ENCODE results near the gene WTIP.
"Not testable (repeated sequence)": the region's sequence is repeated elsewhere in the genome, so short reads cannot be mapped to it uniquely, and the experiment has no call there.

WTIP gene

DNA sequence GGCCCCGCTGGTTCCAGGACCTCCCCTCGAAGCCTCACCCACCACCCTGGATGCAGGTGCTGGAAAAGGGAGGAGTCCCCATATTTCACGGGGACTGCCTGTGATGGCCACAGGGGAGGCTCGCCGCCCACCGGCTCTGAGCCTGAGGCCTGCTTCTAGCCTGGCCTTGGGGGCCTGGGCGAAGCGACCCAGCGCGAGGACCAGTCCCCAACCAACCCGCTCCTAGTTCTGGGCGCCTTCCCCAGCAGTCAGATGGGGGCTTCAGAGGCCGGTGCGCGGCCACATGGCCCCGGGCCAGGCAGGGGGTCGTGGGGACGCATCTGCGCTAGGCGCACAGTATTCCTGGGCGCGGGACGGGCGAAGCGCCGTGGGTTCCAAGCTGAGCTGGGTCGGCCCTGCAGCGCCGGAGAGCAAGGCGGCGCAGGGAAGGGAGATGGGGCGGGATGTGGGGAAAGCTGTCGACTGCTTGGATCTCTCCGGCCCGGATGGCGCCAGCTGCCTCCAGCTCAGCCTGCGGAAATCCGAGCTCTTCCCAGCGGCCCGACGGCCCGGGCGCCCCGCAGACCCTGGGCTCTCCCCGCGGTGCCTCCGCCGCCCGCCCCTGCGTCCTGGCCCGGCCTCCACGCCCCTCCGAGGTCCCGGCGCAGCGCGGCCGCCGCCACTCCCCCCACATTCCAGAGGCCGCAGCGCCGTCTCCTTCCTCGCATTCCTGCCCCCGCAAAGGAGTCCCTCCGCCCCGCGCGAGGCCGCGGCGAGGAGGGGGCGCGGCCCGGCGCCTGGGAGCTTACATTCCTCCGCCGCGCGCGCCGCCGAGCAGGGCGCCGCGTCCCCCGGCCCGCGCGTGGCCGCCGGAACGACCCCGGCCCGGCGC is at the start of gene WTIP:
WTIP (plus strand) TSS at position 788 of the 871 bp plus-strand sequence. CDS start 217 bp downstream, outside the sequence.
- no peak for DNase-seq (ENCODE audit: low spot score)

DNA sequence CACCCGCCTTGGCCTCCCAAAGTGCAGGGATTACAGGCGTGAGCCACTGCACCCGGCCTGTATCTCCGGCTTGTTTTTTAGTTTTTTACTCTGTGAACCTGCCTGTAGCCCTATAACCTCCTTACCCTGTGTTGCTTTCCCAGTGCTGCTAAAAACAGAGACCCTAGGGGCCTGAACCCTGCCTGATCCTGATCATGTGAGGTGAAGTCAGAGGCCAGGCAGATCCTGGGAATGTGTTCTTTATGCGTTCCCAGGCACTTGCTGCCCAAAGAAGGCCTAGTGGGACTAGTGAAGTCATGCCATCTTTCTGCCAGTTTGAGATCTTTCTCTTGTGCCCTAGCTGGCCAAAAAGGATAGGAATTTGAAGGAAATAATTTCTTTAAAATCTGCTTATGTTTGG is 48.8 kb upstream of the WTIP start:
- DNase-seq (ENCODE audit: low spot score) = no peak

GRCh38 chr19:34436716-34437115 is 44.8 kb upstream of the WTIP start:
- no peak for DNase-seq (ENCODE audit: low spot score)

GRCh38 chr19:34448191-34448590 is 33.4 kb upstream of the WTIP start:
- no peak for DNase-seq (ENCODE audit: low spot score)

GRCh38 chr19:34452723-34453122 is 28.8 kb upstream of the WTIP start:
- no peak for DNase-seq (ENCODE audit: low spot score)

DNA sequence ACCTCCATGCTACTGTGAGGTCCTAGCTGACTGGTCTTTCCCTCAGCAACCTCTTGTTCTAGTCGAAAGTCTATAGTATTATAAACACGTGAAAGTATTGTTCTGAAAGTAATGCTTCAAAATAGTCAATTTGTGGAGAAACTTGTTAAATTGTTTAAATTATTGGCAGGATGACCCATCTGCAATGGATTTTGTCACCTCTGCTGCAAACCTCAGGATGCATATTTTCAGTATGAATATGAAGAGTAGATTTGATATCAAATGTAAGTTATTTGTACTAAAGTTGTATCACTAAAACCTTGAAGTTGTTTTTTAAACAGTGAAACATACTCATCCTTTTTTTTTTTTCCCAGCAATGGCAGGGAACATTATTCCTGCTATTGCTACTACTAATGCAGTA is 27.5 kb upstream of the WTIP start:
- no peak for DNase-seq (ENCODE audit: low spot score)

DNA sequence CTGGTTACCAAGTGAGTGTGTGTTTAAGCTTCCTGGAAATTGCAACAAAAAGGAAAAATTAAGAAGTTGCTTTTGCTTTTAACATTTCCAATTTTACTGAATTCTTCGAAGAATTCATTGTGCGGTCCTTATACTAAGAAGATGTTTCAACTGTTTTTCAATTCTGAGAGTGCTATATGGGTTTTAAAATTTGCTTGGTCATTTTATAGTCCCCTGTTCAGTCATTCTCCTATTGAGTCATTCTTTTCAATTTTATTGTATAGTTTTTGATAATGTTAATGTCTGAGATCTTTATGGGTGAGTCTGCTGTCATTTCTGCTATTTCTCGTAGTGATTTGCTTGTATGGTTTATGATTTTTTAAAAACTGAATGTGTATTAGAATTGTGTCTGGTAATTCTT is 26.9 kb upstream of the WTIP start:
- no peak for DNase-seq (ENCODE audit: low spot score)

DNA sequence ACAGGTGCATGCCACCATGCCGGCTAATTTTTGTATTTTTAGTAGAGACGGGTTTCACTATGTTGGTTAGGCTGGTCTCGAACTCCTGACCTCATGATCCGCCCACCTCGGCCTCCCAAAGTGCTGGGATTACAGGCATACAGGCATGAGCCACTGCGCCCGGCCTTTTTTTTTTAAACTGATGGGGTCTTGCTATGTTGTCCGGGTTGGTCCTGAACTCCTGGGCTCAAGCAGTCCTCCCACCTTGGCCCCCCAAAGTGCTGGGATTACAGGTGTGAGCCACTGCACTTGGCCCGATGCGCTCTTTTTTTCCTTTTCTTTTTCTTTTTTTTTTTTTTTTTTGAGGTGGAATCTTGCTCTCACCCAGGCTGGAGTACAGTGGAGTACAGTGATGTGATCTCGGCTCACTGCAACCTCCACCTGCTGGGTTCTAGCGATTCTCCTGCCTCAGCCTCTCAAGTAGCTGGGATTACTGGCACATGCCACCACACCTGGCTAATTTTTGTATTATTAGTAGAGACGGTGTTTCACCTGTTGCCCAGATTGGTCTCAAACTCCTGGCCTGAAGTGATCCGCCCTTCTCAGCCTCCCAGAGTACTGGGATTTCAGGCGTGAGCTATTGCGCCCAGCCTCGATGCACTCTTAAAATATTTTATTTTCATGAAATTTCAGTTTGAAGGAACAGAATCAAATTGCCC is 25.6 kb upstream of the WTIP start:
- DNase-seq (ENCODE audit: low spot score) = not testable (repeated sequence)

DNA sequence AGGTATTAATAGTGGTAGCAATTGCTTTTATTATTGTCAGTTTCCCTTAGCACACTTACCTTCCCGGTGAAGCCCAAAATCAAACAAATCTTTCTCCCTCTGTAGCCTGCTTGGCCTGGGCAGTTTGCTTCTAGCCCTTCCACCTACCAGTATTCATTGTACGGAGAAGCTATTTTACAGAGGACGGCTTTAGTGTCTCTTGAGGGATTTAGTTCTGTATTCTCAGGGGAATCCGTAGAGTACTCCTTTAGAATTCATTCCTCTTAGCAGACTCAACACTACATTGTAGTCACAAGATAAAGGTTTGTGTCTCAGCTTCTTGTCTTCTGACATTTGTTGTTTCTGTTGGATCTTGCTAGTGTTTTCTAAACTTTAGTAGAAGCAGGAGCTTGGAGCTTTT is 24.1 kb upstream of the WTIP start:
- no peak for DNase-seq (ENCODE audit: low spot score)

- no peak for DNase-seq (ENCODE audit: low spot score)
Measured at GRCh38 chr19:34458677-34459076, 22.9 kb upstream of the WTIP start.

GRCh38 chr19:34459614-34460013 is 21.9 kb upstream of the WTIP start:
- DNase-seq (ENCODE audit: low spot score) = no peak

- DNase-seq (ENCODE audit: low spot score) = no peak
Measured at GRCh38 chr19:34461375-34462100, 20.0 kb upstream of the WTIP start.

DNA sequence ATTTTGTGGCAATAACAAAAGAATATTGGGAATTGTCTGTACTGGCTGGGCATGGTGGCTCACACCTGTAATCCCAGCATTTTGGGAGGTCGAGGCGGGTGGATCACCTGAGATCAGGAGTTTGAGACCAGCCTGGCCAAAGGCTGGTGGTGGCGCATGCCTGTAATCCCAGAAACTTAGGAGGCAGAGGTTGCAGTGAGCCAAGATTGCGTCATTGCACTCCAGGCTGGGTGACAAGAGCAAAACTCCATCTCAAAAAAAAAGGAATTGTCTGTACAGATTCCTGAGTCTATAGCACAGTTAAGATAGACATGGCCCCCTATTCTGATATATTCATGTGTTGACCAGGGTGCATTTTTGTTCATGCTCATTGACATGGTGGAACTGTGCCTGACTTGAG is 16.8 kb upstream of the WTIP start:
- not testable (repeated sequence) for DNase-seq (ENCODE audit: low spot score)

DNA sequence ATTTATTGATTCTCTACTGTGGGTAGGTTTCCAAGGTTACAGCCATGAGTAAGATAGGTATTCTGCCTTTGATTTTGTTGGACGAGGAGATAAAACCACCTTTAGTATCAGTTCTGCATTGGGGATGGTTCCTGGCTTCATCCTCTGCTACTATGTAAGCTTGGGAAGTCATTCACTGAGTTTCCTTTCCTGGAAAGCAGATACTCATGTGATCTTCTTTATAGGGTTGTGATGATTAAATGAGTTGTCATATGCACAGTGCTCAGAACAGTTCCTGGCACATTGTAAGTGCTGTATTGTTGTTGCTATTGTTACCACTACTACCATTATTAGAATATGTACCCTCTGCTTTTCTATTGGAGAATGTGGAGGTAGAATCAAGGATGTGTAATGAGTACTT is 13.1 kb upstream of the WTIP start:
- DNase-seq (ENCODE audit: low spot score) = no peak

DNA sequence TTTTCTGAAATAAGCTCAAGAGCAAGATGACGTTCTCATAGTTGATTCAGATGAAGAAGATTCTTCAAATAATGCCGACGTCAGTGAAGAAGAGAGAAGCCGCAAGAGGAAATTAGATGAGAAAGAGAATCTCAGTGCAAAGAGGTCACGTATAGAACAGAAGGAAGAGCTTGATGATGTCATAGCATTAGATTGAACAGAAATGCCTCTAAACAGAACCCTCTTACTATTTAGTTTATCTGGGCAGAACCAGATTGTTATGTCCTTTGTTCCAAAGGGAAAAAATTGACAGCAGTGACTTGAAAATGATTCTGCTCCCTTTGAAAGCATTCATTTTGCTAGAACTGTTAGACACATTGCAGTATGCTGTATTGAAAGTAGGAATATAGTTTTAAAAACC is 12.5 kb upstream of the WTIP start:
- DNase-seq (ENCODE audit: low spot score) = not testable (repeated sequence)

DNA sequence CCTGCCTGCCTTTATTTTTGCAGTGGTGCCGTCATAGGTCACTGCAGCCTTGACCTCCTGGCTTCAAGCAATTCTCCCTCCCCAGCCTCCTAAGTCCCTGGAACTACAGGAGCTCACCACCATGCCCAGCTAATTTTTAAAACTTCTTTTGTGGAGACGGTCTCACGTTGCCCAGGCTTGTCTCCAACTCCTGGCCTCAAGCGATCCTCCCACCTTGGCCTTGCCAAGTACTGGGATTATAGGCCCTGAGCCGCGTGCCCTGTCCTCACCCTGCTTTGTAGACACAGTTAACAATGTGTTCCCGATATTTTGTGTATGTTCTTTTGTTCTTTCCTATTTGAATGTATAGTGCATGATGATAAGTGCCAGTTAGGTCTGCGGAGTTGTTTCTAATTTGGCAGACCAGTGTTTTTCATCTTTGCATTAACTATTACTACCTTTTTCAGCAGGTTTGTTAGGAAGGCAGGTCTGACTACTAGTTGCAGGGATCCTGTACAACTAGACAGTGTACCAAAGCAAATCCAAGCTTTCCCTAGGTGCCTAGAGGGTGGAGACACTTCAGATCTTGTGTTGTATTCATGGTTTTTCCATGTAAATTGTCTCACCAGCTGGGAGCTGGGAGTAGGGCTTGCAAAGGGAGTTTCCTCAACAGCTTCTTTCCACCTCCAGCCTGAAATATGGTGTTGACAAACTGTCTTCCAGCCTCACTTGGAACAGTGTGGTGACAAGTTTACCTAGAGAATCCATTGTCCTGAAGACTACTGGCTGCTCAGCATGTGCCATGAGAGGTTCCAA is 9.5 kb upstream of the WTIP start:
- no peak for DNase-seq (ENCODE audit: low spot score)

- no peak for DNase-seq (ENCODE audit: low spot score)
Measured at GRCh38 chr19:34474233-34474989, 7.1 kb upstream of the WTIP start.

DNA sequence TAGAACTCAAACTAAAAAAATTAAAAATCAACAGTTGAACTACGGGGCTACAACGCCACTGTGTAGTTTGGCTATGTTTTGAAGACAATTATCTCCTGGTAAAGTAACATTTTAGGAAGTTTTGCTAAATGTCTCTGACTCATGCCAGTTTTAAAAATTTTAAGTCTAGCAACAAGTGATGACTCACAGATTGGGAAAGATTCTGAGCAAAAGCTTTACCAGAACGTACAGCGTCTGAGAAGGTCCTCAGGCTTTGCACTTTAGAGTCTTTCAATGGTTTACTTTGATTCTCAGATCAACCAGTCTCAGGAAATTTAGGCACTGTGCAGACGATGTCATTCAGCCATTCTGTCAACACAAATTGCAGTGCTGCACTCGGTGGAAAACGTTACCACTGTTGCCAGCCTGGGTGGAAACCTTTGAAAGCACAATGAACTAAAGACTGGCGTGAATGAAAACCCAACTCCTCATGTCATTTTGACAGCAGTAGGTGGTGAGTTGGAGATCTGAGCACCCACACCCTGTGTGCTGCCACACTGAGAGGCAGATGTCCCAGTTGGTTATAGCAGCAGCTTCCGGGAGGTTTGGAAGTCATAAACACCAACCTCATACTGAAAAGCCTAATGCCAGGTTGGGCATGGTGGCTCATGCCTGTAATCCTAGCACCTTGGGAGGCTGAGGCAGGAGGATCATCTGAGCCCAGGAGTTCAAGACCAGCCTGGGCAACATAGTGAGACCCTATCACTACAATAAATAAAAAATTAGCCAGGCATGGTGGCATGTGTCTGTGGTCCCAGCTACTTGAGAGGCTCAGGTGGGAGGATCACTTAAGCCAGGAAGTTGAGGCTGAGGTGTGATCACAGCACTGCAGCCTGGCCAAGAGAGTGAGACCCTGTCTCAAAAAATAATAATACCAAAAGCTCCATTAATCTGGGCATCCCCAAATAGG is 6.3 kb upstream of the WTIP start:
- peak; percentile 30 for DNase-seq (ENCODE audit: low spot score)

- DNase-seq (ENCODE audit: low spot score) = no peak
Measured at GRCh38 chr19:34475975-34476594, 5.5 kb upstream of the WTIP start.

Data from putamen (tissue), 1 donor.